Measurements from ENCODE around the gene RABL6.
A peak's percentile ranks its signal among the peaks of the same experiment; 100 is the strongest.

The RABL6 gene

GRCh38 chr9:136886610-136887597 is 79.2 kb downstream of the RABL6 start:
- DNase-seq, result peak; percentile 43

GRCh38 chr9:136888454-136888853 is 80.7 kb downstream of the RABL6 start:
- no peak for DNase-seq

- DNase-seq, result no peak
Observed at GRCh38 chr9:136889858-136890257, 82.1 kb downstream of the RABL6 start.

- no peak for DNase-seq
Observed at GRCh38 chr9:136890661-136891060, 82.9 kb downstream of the RABL6 start.
